OCI-LY3 (cell line): ENCODE data around the gene STAB1.

Experiments
- CTCF ChIP-seq: fragments of 200-600, 300-600 bp; sonication (generic); IDR thresholded peaks from 2 replicates; pipeline ENCODE4 v1.5.1; 2014; ENCODE audit warnings: antibody characterized with exemption, low read length, low read depth
- EZH2phosphoT487 ChIP-seq: fragments of 200-600 bp; shearing (Covaris generic); IDR thresholded peaks from 2 replicates; pipeline ENCODE4 v1.6.1; 2018; ENCODE audit warnings: antibody characterized with exemption, mixed run types, low read depth

- no peak for TF ChIP-seq CTCF
- no peak for TF ChIP-seq EZH2phosphoT487
Measured at GRCh38 chr3:52519445-52520140, 24.5 kb downstream of the STAB1 start.
